ENCODE data around the gene ZER1. TPM values are rescaled to one million over a fixed set of nuclear protein-coding genes. Genes with fewer than 3 reads are reported as not detected.

Gene ZER1
- total and polyA plus RNA-seq, 2 of the 4 experiments (the other 2 are of a cell fraction), result 7.7 to 34.9 TPM

GRCh38 chr9:128820665-128821583 lies 49.2 kb upstream of the ZER1 start:
- Histone ChIP-seq H3K9ac (ENCODE audit: low read depth, low read length) (no peak overlapping the region), H3K4me1 (ENCODE audit: control insufficient read depth, insufficient read depth, low read length) (peaks cover 4% of the 10 kb centered on the region; the same call in 1 of the 2 replicates), H2AK5ac (ENCODE audit: low read depth, low read length) (no peak overlapping the region), H4K5ac (ENCODE audit: low read depth, low read length) (no peak overlapping the region), H2BK20ac (ENCODE audit: low read depth, low read length) (no peak overlapping the region), H3K4me3 (ENCODE audit: insufficient read depth, low read depth, low read length) (no peak overlapping the region), H4K20me1 (ENCODE audit: insufficient read depth, low read length) (peaks cover 14% of the 10 kb centered on the region), H3K27ac (ENCODE audit: insufficient read depth, low read length) (no peak overlapping the region), H2AK9ac (replicated peaks; ENCODE audit: low read depth, low read length, poor library complexity) (no peak overlapping the region), H3K18ac (ENCODE audit: low read depth, low read length) (no peak overlapping the region), H3K4ac (ENCODE audit: low read depth, low read length) (no peak overlapping the region), H2BK120ac (ENCODE audit: low read depth, low read length) (no peak overlapping the region), H3K9me1 (ENCODE audit: insufficient read depth, low read length) (peaks cover 9% of the 10 kb centered on the region; the same call in 1 of the 2 replicates), H4K8ac (ENCODE audit: low read depth in 2 of 2, low read length in 2 of 2) (no peak overlapping the region), H3K79me1 (ENCODE audit: low read depth in 1 of 2, low read length in 2 of 2) (peaks cover 0 to 15% of the 10 kb centered on the region in 2 experiments; a peak in 3 of 4 replicates), H3K9me3 (ENCODE audit: control insufficient read depth, insufficient read depth, low read length) (no peaks in the 10 kb centered on the region), H3K56ac (ENCODE audit: extremely low read depth, insufficient read depth, low read length) (no peak overlapping the region), H4K91ac (ENCODE audit: insufficient read depth, low read depth, low read length) (no peak overlapping the region), H3K36me3 (ENCODE audit: control insufficient read depth, insufficient read depth, low read length) (peaks cover 34% of the 10 kb centered on the region), H2AFZ (replicated peaks; ENCODE audit: low read length, poor library complexity) (no peak overlapping the region), H3K23ac (ENCODE audit: low read depth, low read length) (no peak overlapping the region), H3K4me2 (ENCODE audit: low read depth, low read length) (no peak overlapping the region), H3K14ac (replicated peaks; ENCODE audit: low read depth, low read length) (no peak overlapping the region), H3K27me3 (ENCODE audit: control insufficient read depth, insufficient read depth, low read length) (no peaks in the 10 kb centered on the region), H2BK5ac (ENCODE audit: low read depth, low read length, poor library complexity, severe bottlenecking) (no peak overlapping the region), H2BK15ac (ENCODE audit: low read depth, low read length) (no peak overlapping the region)
- POLR2A ChIA-PET (ENCODE audit: unreplicated experiment), result no interaction called here
- intact Hi-C loops (cut with micrococcal nuclease) (no loop called here), in situ Hi-C loops (cut with MboI; ENCODE audit: low sequenced_read_pairs) (no loop called here), dilution Hi-C loops (cut with HindIII; ENCODE audit: low sequenced_read_pairs, unreplicated experiment) (no loop called here)
- no peak for TF ChIP-seq BHLHE40 (IDR thresholded peaks at IDR 0.05; ENCODE audit: low read depth, low read length)
- WGBS, 2 experiments (ENCODE audit: extremely low coverage in 2 of 2, insufficient read length in 1 of 2), result 88% methylated on average over 14 of the region's 24 CpGs; no CpG with 5 or more reads in 1 of the 2 experiments
- CTCF ChIA-PET, result no interaction called here
- ATAC-seq (ENCODE audit: low read depth) (no peak), DNase-seq (no peak)
- no TSS peak for BruUV-seq (replicated peaks)
